ENCODE results near the gene BCL11A. TPM values are rescaled to one million over a fixed set of nuclear protein-coding genes. Genes with fewer than 3 reads are reported as not detected.

BCL11A gene
- total and polyA plus RNA-seq, 2 of the 13 experiments (the other 11 are each of a cell fraction or from before 2014, with no cell fraction given), result not detected

DNA sequence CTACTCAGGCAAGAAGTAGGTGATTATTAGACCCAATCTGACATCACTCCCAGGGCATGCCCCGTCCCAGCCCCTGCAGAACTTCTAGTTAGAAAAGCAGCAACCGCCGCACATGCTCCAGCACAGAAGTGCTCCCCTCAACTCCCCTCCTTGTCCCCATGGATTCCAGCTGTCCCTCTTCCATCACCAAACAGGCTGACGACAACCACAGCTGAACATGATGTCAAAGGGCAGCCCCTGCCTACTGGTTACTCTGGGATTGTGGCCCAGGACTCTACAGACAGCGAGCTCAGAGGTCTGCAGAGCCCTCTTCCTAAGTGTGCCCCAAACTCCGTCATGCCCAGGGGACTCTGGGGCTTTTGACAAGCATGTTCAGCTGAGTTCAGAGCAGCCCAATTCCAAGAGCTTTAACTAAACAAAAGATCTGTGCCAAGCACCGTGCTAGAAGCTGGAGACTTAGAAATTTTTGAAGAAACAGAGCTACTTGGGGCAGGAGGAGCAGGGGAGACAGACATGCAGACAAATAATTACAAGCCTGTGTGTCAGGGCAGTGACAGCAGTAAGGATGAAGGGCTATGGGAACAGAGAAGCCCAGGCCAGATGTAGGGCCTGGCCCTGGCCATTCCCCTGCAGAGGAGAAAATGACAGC is 148.1 kb downstream of the BCL11A start:
- 35% methylated on average over 6 of the region's 7 CpGs for WGBS (ENCODE audit: low lambda C conversion rate)
- CTCF ChIA-PET (ENCODE audit: low intra/inter-chr PET ratio, low total read pairs), result no interaction called here

More for the DNA sequence above, 148.1 kb downstream of the BCL11A start:
- ATAC-seq, result no peak
- no peak overlapping the region for H3K9ac ChIP-seq (ENCODE audit: insufficient read depth, low read depth, low read length)
- no peak overlapping the region for H2AFZ ChIP-seq (ENCODE audit: low read length)
- no peaks in the 10 kb centered on the region for H3K36me3 ChIP-seq (replicated peaks in 1 of 2; ENCODE audit: control insufficient read depth in 1 of 2, insufficient read depth in 2 of 2, low read length in 2 of 2)
- DNase-seq (ENCODE audit: low spot score), result no peak
- H3K4me3 ChIP-seq (replicated peaks in 1 of 3; ENCODE audit: insufficient read depth in 1 of 3, low read depth in 2 of 3, low read length in 3 of 3), result no peak overlapping the region
- H3K27me3 ChIP-seq (ENCODE audit: control insufficient read depth in 1 of 2, insufficient read depth in 2 of 2, low read length in 2 of 2), result peaks cover 0 to 15% of the 10 kb centered on the region in 2 experiments; a peak in 2 of 5 replicates
- no peak overlapping the region for H3K27ac ChIP-seq (ENCODE audit: extremely low read length, insufficient read depth, low read length)
- H3K79me2 ChIP-seq (ENCODE audit: insufficient read depth, low read length), result no peaks in the 10 kb centered on the region
- no peak for FAIRE-seq
- no peak overlapping the region for H3K4me2 ChIP-seq (ENCODE audit: low read depth, low read length)
- POLR2A ChIA-PET, result no interaction called here
- BruUV-seq (replicated peaks), result no TSS peak
- H3K9me3 ChIP-seq (ENCODE audit: low read length), result no peaks in the 10 kb centered on the region
- intact Hi-C loops (cut with micrococcal nuclease; ENCODE audit: unreplicated experiment), result no loop called here
- no peaks in the 10 kb centered on the region for H3K4me1 ChIP-seq (ENCODE audit: insufficient read depth, low read length)
- TF ChIP-seq, protein P1, sequence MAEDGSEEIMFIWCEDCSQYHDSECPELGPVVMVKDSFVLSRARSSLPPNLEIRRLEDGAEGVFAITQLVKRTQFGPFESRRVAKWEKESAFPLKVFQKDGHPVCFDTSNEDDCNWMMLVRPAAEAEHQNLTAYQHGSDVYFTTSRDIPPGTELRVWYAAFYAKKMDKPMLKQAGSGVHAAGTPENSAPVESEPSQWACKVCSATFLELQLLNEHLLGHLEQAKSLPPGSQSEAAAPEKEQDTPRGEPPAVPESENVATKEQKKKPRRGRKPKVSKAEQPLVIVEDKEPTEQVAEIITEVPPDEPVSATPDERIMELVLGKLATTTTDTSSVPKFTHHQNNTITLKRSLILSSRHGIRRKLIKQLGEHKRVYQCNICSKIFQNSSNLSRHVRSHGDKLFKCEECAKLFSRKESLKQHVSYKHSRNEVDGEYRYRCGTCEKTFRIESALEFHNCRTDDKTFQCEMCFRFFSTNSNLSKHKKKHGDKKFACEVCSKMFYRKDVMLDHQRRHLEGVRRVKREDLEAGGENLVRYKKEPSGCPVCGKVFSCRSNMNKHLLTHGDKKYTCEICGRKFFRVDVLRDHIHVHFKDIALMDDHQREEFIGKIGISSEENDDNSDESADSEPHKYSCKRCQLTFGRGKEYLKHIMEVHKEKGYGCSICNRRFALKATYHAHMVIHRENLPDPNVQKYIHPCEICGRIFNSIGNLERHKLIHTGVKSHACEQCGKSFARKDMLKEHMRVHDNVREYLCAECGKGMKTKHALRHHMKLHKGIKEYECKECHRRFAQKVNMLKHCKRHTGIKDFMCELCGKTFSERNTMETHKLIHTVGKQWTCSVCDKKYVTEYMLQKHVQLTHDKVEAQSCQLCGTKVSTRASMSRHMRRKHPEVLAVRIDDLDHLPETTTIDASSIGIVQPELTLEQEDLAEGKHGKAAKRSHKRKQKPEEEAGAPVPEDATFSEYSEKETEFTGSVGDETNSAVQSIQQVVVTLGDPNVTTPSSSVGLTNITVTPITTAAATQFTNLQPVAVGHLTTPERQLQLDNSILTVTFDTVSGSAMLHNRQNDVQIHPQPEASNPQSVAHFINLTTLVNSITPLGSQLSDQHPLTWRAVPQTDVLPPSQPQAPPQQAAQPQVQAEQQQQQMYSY (CRISPR knock-in tag; IDR thresholded peaks at IDR 0.05), result no peak
- TF ChIP-seq, protein P2, sequence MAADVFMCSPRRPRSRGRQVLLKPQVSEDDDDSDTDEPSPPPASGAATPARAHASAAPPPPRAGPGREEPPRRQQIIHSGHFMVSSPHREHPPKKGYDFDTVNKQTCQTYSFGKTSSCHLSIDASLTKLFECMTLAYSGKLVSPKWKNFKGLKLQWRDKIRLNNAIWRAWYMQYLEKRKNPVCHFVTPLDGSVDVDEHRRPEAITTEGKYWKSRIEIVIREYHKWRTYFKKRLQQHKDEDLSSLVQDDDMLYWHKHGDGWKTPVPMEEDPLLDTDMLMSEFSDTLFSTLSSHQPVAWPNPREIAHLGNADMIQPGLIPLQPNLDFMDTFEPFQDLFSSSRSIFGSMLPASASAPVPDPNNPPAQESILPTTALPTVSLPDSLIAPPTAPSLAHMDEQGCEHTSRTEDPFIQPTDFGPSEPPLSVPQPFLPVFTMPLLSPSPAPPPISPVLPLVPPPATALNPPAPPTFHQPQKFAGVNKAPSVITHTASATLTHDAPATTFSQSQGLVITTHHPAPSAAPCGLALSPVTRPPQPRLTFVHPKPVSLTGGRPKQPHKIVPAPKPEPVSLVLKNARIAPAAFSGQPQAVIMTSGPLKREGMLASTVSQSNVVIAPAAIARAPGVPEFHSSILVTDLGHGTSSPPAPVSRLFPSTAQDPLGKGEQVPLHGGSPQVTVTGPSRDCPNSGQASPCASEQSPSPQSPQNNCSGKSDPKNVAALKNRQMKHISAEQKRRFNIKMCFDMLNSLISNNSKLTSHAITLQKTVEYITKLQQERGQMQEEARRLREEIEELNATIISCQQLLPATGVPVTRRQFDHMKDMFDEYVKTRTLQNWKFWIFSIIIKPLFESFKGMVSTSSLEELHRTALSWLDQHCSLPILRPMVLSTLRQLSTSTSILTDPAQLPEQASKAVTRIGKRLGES (CRISPR knock-in tag; IDR thresholded peaks at IDR 0.05; ENCODE audit: borderline replicate concordance), result no peak
- no peak for TF ChIP-seq ZNF572 (CRISPR knock-in tag; IDR thresholded peaks at IDR 0.05)
- TF ChIP-seq ELF1 (CRISPR knock-in tag; IDR thresholded peaks at IDR 0.05), result no peak
- TF ChIP-seq ZNF331 (CRISPR knock-in tag; IDR thresholded peaks at IDR 0.05), result no peak
- TF ChIP-seq DPF2 (CRISPR knock-in tag; IDR thresholded peaks at IDR 0.05; ENCODE audit: borderline replicate concordance, low read depth), result no peak
- TF ChIP-seq, protein P3, sequence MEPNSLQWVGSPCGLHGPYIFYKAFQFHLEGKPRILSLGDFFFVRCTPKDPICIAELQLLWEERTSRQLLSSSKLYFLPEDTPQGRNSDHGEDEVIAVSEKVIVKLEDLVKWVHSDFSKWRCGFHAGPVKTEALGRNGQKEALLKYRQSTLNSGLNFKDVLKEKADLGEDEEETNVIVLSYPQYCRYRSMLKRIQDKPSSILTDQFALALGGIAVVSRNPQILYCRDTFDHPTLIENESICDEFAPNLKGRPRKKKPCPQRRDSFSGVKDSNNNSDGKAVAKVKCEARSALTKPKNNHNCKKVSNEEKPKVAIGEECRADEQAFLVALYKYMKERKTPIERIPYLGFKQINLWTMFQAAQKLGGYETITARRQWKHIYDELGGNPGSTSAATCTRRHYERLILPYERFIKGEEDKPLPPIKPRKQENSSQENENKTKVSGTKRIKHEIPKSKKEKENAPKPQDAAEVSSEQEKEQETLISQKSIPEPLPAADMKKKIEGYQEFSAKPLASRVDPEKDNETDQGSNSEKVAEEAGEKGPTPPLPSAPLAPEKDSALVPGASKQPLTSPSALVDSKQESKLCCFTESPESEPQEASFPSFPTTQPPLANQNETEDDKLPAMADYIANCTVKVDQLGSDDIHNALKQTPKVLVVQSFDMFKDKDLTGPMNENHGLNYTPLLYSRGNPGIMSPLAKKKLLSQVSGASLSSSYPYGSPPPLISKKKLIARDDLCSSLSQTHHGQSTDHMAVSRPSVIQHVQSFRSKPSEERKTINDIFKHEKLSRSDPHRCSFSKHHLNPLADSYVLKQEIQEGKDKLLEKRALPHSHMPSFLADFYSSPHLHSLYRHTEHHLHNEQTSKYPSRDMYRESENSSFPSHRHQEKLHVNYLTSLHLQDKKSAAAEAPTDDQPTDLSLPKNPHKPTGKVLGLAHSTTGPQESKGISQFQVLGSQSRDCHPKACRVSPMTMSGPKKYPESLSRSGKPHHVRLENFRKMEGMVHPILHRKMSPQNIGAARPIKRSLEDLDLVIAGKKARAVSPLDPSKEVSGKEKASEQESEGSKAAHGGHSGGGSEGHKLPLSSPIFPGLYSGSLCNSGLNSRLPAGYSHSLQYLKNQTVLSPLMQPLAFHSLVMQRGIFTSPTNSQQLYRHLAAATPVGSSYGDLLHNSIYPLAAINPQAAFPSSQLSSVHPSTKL (CRISPR knock-in tag; IDR thresholded peaks at IDR 0.05), result no peak
- TF ChIP-seq NPAS2 (CRISPR knock-in tag; IDR thresholded peaks at IDR 0.05; ENCODE audit: borderline replicate concordance), result no peak
- no peaks in the 10 kb centered on the region for H4K20me1 ChIP-seq (ENCODE audit: insufficient read depth, low read length)
- in situ Hi-C loops (cut with HindIII; ENCODE audit: extremely low pct_ligation_motif_present, low pct_unique_long_range_greater_than_20kb), result no loop called here

Data from HepG2 (cell line).